ENCODE data around the gene KRT17.

- TF ChIP-seq CTCF (IDR thresholded peaks at IDR 0.05; ENCODE audit: low read depth, low read length) (no peak), EZH2phosphoT487 (IDR thresholded peaks at IDR 0.05; ENCODE audit: low read depth) (no peak)
These were observed 5.1 kb downstream of the KRT17 start for GRCh38 chr17:41619036-41619926.

All from OCI-LY3 (cell line).